Stimulated activated CD4-positive, alpha-beta T cell treated with anti-CD3 and anti-CD28 coated beads, TNF-alpha, amount 100 ng/mL, for 48 hours (primary cell): ENCODE measurements around the gene CCDC185.
"Not testable (repeated sequence)": the region's sequence is repeated elsewhere in the genome, so short reads cannot be mapped to it uniquely, and the experiment has no call there.

Source experiments
- DNase-seq, 3 donors: peaks; one replicate each; pipeline ENCODE4 v3.0.0-alpha.2; 2020; ENCODE audit warnings: low read depth in 3 of 3

Gene CCDC185

DNA sequence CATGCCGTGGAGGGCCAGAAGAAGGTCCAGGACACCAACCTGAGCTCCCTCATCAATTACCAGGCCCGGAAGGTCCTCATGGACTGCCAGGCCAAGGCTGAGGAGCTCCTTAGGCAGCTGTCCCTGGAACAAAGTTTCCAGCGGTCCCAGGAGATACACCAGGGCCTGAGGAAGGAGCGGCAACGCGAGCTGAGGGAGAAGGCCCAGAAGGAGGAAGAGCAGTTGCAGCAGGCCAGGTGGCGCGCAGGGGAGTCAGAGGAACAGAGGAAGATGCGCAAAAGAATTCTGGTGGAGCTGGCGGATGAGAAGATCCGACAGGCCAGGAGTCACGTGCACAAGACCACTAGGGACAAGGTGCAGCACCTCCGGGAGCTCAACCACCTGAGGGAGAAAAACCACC lies 1.5 kb downstream of the CCDC185 start:
- DNase-seq, result no peak

DNA sequence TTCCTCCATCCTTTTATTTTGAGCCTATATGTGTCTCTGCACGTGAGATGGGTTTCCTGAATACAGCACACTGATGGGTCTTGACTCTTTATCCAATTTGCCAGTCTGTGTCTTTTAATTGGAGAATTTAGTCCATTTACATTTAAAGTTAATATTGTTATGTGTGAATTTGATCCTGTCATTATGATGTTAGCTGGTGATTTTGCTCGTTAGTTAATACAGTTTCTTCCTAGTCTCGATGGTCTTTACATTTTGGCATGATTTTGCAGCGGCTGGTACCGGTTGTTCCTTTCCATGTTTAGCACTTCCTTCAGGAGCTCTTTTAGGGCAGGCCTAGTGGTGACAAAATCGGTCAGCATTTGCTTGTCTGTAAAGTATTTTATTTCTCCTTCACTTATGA lies 6.2 kb downstream of the CCDC185 start:
- not testable (repeated sequence) for DNase-seq

DNA sequence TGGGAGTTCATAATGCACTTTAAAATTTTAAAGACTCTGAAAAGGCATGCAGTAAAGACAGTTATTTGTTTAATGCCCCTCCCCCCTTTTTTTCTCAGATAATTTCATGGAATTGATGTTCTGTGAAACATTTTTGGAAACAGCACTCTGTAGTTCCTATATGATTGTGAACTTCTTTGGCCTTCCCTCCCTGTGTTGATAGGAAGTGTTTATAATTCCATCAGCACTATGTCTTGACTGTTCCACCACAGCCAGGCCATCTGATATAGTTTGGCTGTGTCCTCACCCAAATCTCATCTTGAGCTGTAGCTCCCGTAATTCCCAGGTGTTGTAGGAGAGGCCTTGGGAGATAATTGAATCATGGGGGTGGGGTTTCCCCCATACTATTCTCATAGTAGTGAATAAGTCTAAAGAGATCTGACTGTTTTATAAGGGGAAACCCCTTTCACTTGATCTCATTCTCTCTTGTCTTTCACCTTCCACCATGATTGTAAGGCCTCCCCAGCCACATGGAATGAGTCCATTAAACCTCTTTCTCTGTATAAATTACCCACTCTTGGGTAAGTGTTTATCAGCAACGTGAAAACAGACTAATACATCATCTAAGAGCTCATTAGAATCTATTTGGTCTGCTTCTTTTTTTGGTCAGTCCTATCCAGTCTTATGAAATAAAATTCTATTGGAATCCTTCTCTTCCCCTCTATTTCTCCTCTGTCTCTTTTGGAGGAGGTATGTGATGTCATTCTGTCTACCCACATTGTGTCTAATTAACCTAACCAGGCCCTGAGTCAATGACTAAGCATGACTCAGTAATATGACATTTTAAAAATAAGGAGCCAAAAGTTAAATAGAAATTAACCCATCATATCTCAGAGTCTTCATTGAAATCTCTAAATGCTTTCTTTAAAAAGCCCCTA lies 8.9 kb downstream of the CCDC185 start:
- no peak for DNase-seq

DNA sequence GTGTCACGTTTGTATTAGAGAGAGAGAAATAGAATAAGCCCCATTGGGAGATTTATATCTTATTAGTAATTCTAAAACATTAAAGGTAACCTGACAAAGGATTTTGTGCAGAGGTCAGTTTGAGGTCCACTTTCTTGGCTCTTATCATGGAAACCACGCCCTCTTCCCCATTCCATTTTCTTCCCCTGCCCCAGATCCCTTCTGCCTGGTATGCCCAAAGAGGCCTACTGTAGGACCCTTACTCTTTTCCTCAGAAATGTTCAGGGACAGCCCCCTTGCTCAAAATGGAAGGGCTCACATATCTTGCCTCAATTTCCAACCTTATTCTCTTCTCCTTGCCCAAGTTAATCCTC lies 9.6 kb downstream of the CCDC185 start:
- no peak for DNase-seq

DNA sequence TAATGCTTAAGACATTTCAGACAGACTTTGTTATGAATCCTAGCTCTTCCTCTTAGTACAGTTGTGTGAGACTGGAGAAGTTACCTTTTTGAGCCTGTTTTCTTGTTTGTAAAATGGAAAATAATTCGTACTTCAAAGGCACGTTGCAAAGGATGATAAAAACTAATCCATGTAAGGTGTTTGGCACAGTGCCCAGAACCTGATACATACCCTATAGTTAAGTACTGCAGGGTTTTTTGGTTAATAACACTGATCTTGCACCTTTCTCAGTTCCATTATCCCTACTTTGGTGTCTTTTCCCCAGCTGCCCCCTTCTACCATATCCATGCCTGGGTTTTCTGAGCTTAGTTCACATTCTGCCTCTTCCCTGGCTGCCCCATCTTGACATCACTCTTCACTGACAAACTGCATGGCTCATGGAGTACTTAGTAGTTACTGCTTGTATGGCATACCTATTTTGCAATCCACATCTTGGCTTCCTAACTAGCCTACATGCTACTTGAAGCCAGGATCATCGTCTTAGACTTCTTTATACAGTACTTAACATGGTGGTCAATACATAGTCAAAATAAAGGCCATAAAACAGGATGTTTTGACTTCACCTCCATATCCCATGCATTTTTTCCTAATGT lies 10.1 kb downstream of the CCDC185 start:
- no peak for DNase-seq

DNA sequence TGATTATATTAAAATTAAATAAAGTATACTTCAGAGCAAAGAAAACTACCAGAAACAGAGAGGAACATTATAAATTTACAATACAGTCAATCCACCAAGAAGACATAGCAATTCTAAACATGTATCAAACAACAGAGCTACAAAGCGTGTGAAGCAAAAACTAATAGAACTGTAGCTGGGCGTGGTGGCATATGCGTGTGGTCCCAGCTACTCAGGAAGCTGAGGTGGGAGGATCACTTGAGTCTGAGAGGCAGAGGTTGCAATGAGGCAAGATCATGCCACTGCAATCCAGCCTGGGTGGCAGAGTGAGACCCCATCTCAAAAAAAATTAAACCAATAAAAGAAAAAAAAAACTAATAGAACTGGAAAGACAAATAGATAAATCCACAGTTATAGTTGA lies 12.3 kb downstream of the CCDC185 start:
- no peak for DNase-seq

DNA sequence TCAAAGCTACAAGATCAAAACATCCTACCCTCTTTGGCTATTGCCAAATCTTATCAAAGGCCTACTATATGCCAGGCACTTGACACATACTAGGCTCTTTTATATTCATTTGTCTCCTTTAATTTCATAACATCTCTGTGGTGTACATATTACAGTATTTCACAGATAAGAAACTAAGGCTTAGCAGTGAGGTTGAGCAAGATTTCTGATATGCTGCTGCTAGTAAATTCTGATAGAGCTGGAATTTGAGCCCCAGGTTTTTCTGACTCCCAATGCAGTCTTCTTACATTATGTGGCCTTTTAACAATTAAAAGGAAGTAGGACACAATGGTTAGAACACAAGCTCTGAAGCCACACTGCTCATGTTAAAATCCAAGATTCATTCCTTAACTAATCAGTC lies 16.8 kb downstream of the CCDC185 start:
- no peak for DNase-seq

DNA sequence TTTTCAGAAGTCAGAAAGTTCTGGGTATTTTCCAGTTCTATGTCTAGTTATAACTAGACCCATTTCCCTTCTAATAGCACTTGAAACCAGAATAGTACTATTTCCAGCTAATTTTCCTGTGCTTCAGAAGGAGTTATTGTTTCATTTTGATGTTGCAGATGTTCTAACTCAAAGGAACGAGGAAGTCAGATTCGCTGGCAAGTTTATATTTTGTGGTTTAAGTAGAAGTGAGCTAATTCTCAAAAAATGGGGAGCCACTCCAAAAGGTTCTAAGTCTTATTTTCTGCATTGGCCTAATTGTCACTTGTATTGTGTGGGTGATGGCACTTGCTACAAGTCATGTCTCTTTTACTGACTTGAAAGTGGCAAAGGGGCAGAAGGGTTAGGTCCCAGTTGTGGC lies 18.1 kb downstream of the CCDC185 start:
- DNase-seq, result no peak

DNA sequence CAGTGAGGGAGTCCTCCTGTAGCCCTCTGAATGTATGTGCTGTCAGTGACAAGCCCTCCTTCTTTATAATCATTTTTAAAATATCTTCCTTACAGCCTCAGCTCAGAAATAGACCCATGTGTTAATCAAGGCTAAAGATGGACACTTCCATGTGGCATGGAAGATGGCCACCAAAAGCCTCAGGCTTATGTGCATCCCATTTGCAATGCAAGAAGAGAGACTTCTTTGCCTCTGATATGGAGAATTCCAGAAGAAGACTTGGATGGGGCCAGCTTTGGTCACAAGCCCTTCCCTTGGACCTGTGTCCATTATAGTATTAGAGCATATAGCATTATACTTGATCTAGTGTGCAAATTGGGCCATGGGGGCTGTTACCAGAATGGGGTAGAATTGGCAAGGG lies 18.5 kb downstream of the CCDC185 start:
- DNase-seq, result no peak

DNA sequence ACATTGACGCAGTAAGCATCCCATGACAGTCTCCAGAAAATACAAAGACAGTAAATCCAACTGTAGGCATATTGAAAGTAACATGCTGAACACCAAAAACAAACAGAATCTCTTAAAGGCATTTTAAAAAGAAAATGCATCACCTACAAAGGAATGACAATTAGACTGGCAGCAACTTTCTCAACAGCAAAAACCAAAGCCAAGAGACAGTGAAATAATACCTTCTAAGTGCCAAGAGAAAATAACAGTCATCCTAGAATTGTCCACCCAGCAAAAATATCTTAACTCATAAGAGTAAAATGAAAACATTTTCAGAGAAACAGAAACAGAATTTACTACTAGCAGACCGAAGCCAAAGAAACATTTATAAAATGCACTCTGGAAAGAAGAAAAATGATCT lies 20.0 kb downstream of the CCDC185 start:
- no peak for DNase-seq

DNA sequence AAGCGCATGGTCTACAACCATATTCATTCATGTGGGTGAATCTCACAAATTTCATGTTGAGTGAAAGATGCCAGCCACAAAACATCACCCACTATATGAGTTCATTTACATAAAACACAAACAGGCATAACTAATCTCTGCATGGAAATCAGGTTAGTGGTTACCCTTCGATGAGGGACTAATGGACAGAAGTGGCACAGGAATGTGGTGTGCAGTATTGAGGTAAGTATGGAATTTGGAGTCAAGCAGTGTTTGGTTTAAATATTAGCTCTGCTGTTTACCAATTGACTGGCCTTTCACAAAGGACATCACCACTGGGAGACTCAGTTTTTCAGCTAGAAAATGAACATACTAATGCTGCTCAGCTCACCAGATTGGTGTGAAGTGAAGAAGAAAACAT lies 24.2 kb downstream of the CCDC185 start:
- no peak for DNase-seq

DNA sequence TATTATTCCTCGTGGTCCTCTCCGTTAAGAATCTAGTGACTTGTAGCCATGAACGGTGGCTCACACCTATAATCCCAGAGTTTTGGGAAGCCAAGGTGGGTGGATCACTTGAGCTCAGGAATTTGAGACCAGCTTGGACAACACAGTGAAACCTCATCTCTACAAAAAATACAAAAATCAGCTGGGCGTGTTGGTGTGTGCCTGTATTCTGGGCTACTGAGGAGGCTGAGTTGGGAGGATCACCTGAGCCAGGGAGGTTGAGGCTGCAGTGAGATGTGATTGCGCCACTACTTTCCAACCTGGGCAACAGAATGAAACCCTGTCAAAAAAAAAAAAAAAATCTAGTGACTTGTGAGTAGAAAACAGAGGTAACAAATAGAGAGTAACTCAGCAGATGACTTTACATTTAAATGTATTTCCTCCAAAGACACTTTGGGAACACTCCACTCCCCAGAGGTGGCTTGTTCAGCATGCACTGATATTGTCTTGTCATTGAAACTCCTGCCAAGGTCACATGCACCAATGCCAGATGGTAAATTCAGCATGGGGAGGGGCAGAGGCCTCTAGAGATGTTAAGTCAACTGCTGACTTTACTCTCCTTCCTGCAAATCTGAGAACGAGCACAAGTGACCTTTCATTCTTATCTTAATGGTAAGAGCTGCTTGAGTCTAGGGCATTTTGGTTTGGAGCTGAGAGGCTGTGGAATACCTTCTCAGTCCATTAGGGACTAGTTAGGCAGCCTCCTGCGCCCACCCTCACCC lies 24.9 kb downstream of the CCDC185 start:
- no peak for DNase-seq

DNA sequence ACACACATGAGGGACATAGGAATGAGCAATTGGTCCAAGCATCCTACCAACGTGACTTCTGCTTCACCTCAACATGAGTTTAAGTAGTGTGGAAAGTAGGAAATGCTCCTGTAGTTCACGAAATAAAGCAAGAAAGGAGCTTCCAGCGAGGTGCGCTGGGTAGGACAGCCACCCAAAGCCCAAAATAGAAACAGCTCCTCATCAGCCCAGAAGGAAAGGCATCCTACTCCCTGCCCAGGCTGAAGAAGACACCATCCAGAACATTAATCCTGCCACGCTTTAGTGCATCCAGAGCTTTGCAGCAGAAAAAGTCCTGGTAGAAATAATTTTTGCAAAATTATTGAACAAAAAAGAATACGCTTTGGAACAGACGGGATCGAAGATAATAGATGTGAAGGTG lies 25.9 kb downstream of the CCDC185 start:
- no peak for DNase-seq

DNA sequence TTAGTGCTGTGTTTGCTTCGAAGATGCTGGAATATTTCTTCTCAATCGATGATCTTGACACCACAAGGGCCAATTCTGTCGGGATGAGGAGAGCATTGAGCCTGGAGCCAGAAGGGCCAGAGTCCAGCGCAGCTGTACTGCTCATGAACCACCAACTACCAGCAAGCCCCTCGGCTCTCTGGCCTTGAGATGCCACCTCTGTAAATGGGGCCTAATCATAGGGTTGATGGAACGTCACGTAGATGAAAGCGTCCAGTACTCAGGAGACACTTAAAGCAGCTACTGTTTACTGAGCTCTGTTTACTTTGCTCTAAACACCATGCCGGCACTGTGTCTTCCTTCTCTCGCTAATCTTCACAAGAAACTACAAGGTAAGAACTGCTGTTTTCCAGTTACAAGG lies 26.3 kb downstream of the CCDC185 start:
- DNase-seq, result no peak

DNA sequence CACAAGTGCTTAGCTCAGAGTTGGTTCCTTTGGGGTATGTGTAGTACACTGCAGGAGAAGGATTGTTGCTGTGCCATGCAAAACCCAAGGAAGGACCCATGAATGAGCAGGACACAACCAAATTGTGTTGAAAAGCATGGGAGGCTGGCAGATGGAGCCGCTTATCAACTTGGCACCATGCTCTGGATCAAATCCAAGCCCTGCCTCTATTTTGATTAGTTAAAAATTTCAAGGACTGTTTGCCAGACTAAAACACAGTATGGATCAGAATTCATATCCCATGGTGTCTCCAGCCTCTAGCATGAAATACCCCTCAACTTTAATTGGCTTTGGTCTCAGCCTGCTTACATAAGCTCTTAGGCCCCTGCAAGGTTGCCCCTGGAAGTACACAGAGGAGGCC lies 27.8 kb downstream of the CCDC185 start:
- no peak for DNase-seq

DNA sequence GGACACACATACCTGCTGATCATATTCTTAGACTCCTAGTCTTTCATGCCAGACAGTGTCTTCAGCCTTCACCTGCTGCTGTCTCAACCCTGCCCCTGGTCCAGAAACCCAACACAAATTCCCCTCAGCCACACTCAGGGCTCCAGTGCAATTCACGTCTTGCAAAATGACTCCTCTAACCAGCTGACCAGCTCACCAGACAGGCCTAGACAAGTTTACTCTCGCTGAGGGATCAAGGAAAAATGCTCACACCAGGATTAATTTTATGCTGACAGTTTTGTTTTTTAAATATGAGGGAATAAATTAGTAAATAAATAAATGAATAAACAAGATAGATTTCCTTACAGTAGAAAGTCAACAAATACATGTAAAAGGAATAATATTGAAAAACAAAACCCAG lies 28.5 kb downstream of the CCDC185 start:
- DNase-seq, result no peak

DNA sequence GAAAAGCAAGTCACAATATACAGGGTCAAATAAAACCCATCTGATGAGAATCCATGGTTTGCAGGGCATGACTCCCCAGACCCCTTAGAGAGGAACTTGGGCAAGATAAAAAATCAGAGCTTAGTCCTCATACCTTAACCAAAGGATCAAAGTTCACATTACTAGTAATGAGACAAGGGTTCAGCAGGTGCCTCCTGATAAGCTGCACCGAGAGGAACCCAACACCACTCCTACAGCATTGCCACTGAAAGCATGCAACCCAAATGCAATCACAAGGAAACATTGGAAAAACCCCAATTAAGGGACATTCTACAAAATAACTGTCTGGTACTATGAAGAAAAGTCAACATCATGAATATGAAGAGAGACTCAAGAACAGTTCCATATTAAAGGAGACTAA lies 29.7 kb downstream of the CCDC185 start:
- no peak for DNase-seq

DNA sequence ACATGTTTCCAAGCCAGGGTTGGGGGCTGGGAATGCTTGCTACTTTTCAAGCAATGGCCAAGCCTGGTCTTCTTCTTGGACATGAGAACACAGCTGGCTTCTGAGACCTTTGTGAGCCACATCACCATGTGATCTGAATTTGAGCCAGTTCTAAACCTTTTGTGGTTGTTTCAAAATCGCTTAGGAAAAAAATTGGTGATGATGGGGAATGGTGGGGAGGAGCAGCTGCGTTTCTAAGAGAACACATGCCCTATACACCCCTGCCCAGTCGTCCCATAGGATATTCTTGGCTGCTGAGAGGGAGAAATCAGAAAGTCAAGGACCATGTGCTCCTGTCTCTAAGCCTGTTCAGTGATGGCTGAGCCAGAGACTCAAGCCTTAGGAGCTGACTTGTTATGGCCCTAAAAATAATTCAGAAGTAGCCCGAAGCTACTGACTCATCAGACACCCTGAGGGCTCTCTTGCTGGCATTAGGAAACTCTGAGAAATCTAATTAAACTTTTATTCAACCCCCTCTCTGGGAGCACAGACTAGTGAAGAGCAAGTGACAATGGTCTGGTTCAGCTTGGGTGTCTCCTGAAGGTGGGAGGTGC lies 30.5 kb downstream of the CCDC185 start:
- no peak for DNase-seq

DNA sequence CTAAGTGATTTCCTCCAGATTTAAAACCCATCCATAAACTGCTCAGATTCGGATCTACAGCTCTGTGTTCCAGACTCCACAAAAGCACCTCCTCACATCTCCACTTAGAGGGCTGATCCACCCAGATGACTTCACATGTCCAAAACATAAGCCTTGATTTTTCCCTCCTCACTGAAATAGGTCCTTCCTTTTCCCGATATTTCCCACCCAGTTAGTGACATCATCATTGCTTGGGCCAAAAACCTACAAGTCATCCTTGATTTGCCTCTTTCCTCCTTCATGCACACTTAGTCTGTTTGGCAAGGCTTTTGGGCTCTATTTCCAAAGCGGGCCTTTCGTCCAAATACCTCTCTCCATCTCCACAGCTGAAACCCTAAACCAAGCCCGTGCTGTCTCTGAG lies 32.3 kb downstream of the CCDC185 start:
- no peak for DNase-seq

DNA sequence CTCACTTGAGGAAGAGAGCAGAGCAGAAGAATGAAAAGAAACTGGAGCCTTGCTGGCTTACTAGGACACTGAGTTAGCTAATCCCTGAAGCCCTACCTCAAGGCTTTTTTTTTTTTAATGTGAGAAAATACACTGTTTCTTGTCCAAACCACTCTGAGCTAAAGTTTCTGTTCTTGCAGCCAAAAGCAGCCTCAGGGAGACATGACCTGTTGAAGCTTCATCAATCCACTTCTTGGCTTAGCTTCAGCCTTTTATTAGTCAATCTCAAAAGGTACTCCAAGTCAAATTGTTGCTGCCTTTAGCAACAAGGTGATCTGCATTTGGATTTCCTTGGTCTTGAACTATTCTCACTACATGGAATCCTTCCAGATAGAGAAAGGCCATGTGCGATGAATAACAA lies 33.7 kb downstream of the CCDC185 start:
- no peak for DNase-seq

DNA sequence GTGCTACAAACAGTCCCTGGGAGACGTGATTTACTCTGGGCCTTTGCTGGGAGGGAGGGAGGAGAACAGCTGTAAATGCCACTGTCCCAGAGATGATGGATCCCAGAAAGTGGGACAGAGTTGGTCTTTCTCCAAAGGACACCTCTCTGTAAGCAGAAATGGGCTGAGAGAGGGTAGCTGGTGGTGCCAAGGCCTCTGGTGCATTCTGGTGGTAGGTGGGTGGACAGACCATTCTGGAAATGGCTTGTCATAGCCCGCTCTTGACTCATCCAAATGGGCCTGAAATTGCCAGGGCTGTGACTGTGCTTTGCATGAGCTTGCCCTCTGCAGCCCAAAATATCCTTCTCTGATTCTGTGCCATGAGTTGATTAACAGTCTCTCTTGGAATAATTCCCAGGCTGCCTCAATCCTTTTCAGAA lies 36.1 kb downstream of the CCDC185 start:
- no peak for DNase-seq

DNA sequence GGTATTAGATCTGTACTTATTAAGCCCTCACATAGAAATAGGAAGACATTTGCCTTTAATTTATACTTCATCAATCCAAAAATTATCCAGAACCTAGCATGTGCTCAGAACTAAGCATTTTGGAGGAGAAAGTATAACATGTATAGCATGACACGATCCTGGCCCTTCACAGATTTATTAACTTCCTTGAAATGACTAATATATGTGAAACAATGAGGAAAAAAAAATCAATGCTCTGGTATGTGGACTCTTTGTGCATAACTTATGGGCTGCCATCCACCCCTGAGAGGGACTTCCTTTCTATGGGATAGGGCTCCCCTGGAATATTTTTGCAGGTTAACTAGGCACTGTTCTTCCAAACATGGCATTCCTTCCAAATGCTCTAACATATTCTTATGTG lies 36.6 kb downstream of the CCDC185 start:
- DNase-seq, result no peak
